HG02870 (cell line): ENCODE data around the gene HIBADH.
"Not testable (repeated sequence)": the region's sequence is repeated elsewhere in the genome, so short reads cannot be mapped to it uniquely, and the experiment has no call there.

ENCODE experiments used
- ATAC-seq: cut with Tn5 transposase; IDR thresholded peaks from one replicate; pipeline ENCODE4 v1.9.1; 2021; ENCODE audit warnings: mild to moderate bottlenecking, moderate library complexity; ENCODE audit not compliant: unreplicated experiment

The HIBADH gene

DNA sequence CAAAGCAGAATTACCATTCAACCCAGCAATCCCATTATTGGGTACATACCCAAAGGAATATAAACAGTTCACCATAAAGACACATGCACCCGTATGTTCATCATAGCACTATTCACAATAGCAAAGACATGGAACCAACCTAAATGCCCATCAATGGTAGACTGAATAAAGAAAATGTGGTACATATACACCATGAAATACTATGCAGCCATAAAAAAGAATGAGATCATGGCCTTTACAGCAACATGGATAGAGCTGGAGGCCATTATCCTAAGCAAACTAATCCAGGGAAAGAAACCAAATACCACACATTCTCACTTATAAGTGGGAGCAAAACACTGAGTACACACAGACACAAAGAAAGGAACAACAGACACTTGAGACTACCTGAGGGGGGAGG, 23.6 kb downstream of the HIBADH start:
- ATAC-seq, result not testable (repeated sequence)

DNA sequence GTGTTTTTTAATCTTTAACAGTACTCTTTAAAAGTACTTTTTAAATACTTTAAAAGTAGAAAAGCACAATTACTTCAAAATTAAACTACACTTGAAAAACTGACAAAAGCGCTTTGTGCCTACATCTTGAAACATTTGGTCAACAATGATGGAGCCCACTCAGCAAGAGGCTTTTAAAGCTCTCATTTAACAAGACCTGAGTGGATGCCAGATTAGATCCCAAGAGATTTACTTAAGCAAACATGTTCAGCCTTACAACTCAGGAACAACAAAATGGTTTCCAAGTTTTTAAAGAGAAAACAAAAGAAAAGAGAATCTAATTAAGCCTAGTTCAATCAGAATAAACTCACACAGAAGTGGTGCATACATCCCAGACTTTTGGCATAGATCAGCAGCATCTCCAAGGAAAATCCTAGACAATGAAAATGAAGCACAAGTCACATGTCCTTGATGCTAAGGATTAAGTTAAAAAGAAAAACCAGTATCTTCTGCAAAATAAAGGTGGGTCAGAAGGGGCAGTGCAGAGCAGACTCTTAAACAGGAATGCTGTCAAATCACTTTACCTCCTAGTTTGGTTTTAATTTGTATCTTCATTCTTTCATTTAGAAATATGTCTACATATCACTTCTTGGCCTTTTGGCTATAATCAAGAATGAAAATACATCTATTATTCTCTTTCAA, 26.2 kb downstream of the HIBADH start:
- ATAC-seq, result no peak

DNA sequence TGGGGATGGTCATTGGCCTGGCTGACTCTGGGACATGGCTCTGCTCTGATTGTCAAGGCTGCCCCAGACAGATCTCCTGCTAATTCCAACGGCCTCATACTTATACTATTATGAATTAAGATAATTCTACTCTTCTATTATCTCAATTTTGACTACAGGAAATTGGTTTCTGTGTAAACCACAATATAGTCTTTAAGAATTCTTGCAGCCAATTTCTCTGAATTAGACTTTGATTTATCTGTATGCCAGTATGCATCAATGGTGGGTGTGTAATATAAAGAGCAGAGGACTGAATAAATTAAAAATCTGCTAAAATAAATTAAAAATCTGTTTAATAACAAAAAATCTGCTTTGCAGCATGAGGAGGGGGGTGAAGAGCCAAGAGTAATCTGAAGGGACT, 27.0 kb downstream of the HIBADH start:
- no peak for ATAC-seq

DNA sequence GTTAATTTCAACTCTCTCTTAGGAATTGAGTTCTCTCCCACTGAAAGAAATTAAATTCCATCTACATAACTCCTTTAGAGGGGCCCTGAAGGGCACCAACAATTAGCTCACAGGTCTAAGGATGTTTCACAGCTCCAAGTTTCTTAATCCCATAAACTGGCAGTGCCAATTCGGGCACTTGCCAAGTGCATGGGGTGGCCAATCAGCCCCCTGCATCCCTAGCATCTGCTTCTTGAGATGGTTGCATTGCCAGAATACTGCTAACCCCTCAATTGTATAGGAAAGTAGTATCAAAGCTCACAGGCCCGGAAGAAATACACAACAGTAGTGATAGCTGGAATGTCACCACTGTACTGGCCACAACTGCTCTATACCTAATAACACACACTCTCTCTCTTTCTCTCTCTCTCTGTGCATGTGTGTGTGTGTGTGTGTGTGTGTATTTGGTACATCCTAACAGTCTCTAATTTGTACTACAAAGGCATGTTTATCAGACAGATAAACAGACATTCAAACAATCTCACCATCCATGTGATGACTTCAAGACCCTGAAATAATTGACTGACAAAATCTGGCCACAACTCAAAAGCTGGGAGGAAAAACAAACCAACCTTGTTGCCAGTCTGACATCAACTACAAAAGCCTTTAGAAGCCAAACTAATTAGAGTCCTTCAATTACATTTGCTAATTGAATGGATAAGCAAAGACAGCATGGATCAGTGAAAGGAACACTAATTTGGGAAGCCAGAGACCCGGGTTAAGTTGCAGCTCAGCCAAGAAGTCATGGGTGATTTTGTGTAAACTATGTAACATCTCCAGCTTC, 27.8 kb downstream of the HIBADH start:
- no peak for ATAC-seq

DNA sequence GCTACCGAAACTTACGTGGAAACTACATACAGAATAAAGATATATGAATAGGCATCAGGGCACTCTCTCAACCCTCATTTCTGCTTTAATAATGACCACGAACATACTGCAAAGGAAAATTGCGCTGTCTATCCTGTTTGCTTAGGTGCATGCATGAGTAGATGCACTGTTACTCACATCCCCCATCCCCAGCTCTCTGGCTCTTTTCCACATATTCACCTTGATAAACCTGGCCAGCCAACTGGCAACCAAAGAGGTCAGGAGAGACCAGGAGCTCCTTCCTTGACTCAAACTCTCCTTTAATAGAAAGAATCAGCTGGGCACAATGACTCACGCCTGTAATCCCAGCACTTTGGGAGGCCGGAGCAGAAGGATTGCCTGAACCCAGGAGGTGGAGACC, 29.6 kb downstream of the HIBADH start:
- ATAC-seq, result no peak

DNA sequence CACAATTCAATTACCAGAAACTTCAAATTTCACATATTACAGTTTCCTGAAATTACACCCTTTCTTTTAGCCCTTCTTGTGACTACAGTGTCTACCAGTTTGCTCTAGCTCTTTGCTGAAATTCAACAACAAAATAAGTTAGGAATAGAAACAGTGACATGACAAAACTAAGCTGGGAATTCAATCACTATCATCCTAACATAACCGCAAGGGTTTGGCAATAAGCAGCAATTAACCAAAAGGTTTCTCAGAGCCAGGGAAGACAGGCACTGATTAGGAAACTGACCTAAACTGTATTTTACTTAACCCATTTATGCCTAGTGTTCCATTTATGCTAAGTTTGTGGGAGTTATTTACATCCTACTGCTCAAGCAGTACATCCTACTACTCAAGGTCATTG, 31.3 kb downstream of the HIBADH start:
- no peak for ATAC-seq

DNA sequence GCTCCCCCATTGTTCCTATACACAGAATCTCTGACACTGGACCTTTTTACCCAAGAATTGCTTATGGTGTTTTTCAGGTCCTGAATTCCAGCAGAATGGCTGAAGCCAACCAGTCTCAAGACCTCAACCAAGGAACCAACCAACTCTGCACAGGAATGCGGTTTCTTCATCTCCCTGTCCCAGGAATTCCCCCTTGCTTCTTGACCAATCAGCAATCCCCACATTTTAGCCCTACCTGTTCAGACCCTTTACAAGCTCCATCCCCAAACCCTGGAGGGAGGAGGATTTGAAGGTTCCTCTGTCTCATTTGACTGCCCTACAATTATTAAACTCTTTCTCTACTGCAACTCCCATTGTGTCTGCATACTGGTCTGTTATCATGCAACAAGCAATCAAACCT, 35.5 kb downstream of the HIBADH start:
- ATAC-seq, result no peak

DNA sequence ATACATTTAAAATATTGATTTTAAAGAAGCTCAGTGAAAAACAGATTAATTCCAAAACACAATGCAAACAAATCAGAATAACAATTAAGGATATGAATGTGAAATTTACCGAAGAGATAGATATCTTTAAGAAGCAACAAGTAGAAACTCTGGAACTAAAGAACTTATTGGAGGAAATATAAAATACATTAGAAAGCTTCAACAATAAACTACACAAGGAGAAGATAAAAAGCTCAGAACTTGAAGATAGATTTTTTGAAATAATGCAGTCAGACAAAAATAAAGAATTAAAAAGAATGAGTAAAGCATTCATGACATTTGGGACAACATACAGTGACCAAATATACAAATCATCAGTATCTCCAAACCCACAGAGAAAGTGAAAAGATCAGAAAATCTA, 43.2 kb downstream of the HIBADH start:
- no peak for ATAC-seq

DNA sequence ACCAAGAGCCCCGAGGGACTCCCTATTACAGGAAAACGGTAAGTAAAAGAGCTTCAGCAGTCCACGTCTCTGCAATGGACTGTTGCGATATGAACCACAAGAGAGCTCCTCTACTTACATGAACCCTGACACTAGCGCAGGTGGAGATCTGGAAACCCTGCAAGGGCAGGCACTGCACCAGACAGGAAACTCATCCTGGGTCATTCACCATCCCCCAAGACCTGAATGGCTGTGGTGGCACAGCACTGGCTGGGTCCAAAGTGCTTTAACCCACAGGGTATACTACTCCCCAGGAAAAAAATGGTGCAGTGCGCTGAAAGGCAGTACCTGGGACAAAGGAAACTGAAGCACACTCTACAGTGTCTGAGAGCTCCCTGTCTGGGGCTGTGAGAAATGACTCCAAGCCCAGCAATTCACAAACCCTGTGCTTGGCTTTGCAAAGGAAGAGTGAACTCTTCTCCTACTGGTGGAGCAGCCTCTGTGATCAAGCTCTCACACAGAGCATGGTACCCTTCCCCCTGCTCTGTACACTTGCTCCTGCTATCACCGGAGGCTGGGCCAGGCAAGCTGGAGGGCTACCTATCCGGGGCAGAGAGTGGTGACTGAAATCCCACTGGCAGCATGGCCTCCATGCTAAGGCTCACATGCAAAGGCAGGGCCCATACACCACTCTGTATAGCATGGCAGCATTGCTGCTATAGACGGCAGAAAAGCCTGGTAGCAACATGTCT, 44.9 kb downstream of the HIBADH start:
- no peak for ATAC-seq

DNA sequence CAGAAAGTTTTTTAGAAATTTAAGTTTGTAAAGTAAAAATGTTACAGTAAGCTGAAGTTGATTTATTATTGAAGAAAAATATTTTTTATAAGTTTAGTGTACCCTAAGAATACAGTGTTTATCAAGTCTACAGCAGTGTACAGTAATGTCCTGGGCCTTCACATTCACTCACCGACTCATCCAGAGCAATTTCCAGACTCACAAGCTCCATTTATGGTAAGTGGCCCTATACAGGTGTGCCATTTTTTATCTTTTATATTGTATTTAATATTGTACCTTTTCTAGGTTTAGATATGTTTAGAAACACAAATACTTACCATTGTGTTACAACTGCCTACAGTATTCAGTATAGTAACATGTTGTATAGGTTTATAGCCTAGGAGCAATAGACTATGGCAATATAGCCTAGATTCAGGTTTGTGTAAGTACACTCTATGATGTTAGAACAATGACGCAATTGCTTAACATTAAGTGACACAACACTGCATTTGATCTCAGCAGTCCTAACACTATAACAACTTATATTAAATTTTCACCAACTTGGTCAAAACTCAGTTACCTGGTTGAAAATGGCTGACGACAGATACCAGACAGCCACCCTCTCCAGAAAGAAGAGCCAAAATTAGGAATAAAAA, 45.7 kb downstream of the HIBADH start:
- ATAC-seq, result no peak

DNA sequence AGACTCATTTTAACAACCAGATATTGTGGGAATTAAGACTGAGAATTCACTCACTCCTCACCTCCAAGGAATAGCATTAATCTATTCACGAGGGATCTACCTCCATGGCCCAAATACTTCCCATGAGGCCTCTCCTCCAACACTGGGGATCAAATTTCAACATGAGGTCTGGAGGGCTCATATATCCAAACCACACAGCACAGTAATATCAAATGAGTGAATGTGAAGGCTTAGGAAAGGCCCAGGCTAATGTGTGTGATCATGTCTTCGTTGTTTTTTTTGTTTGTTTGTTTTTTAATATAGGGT, 46.5 kb downstream of the HIBADH start:
- ATAC-seq, result no peak

DNA sequence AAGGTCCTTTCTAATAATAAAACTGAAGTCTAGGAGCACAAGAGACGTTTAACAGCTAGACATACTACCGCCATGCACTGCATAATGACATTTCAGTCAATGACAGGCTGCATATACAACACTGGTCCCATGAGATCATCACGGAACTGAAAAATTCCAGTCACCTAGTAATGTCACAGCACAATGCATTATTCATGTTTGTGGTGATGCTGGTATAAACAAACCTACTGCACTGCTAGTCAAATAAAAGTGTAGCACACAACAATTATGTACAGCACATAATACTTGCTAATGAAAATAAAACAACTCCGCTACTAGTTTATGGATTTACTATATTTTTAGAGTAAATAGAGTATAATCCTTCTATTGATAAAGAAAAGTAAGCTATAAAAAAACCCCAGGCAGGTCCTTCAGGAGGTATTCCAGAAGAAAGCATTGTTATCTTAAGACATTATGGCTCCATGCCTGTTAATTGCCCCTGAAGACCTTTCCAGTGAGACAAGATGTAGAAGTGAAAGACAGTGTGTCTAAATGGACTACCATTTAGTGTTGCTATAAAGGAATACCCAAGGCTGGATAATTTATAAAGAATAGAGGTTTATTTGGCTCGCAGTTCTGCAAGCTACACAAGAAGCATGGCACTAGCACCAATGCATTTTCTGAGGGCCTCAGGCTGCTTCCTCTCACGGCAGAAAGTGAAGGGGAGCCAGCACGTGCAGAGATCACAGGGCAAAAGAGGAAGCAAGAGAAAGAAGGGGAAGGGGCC, 47.1 kb downstream of the HIBADH start:
- ATAC-seq, result no peak

DNA sequence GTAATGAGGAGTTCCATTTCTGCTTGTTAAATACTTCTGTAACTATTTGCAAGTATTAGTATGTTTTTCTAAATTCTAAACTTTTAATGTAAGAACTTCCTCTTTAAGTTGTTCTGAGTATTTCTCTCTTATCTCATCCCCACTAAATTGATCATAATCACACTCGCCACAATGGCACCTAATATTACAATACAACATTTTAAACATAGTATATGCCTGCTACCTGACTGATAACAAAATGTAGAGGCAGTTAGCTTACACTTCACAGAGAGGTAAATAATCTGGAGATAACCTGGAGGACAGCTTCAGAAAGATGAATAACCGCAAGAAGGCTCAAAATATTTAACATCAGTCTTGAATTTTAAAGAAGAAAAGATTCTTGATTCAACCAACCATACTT, 48.6 kb downstream of the HIBADH start:
- no peak for ATAC-seq

DNA sequence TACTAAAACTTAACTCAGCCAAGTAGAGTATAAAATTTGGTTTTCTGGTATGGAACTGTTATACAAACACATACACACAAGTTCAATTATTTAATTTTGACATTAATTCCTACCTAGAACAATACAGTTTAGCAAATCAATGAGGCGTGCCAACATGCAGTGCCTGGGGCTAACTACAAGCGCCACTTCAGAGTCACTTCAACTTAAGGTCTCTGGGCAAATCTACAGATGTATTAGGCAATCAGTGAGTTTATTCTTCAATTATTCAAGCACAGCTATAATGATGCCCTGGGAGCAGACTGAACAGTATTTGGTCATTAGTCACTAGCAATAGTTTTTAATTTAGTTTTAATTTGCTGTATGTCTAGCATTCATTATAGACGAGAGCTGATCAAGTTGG, 51.6 kb downstream of the HIBADH start:
- no peak for ATAC-seq

DNA sequence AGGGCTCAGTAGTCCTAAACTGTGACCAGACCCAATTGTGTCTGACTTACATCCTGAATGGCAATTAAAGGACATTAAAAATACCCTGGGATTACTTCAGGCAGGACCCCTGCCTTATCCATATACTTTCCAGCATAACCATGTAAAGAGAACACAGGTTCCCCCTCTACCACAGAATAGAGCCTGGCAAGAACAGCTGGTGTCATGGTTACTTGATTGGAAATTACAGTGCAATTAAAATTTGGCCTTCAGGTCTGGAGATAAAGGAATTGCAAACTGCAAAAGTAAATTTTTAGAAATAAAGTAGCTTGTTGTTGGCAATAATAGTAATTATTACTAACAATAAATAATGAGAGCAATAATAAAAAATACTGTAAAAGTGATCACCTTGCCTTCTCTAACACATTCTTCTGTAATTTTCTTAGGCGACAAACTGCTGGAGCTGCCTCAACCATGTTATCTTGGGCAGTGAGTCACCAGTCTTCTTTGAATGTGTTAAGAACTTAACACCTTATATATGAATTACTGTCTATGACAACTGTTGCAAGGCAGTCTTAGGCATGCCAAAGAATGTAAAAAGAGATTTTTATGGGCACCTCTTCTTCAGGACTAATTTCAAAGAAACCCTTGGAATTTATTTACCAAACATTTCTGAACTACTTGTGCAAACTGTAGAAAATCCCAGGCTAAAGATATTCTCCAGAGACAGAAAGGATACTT, 53.7 kb downstream of the HIBADH start:
- ATAC-seq, result no peak

DNA sequence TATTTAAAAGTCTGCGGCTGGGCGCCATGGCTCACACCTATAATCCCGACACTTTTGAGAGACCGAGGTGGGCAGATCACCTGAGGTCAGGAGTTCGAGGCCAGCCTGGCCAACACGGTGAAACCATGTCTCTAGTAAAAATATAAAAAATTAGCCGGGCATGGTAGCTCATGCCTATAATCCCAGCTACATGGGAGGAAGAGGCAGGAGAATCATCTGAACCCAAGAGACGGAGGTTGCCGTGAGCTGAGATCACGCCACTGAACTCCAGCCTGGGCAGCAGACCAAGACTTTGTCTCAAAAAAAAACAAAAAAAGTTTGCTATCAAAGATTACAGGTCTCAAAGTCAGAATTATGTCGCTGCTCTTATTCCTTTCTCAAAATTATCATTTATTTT, 55.5 kb downstream of the HIBADH start:
- no peak for ATAC-seq

DNA sequence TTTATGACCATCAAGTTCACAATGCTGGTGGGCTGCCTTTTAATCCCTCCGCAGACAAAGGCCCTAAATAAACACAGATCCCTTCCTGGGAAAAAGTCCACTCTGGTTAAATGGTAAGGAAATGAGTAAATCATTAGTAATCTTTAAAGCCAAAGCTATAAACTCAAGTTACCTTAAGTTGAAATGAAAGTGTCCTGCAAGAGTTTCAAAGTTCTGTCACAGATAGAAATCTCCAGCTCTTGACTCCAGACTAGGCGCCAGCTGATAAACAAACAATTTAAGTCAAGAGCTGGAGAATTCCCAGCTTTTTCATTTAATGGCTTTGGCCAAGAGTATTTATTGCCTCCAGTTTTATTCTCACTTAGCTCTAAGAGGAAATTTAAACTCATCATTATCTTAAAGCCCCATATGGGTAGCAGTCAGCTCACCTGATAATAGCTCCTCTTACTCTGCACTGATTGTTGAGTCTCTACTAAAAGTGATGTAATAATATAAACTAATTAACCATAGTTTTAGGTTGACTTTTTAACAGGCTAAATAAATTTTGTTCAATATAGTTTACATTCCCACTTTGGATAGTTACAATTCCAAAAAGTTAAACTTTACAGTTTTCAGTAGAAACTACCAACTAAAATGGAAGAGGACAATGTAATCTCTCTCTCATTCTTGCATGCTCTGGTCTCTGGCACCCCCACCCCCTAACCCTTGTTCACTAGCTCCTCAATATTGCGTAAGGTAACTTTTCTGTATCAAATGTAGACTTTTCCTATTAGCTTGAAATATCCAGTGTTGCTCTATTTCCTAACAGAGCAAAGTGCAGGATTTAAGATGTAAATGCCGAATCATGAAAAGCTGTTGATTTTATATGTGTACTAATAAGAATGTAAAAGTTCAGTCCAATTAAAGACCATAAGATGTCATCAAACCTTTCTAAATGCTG, 56.1 kb downstream of the HIBADH start:
- no peak for ATAC-seq

DNA sequence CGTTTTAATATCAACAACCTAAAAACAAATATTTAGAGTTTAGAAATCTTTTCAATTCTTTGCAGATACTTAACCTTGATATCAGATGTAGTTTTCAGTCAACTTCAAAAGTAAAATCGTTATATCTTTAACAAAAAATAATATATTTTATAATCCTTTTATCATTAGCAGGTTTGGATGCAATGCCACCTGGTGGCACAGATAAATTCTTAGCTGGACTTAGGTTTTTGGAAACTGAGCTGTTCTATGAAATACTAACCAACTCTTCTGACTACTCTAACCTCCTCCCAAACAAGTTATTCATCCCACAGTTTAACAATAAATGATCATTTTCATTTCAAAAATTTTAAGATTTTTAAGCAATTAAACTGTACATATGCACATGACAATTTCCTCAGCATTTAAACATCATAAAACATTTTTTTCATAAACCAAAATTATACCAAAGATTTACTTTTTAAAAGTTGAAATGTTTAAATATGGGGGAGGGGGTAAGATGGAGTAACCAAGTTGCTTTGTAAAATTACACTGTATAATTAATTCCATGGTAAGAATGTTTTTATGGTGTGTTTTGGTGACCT, 56.9 kb downstream of the HIBADH start:
- ATAC-seq, result no peak

DNA sequence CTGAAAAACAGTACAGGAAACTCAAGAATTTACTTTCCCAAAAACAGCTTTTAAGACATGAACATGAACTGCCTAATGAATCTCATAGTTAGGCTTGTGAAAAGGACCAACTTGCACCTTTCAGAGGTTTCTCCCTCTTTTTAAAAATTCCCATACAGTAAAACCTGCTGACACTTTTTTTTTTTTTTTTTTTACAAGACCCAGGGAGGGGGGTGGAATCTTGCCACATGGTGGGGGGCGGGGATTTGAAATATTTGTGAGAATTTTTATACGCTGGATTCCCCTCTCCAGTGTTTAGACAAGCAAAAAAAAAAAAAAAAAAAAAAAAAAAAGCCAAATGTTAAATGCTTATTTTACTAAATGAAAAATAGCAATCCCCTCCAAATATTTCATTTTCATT, 57.4 kb downstream of the HIBADH start:
- ATAC-seq, result no peak
